Cardiac muscle cell (in vitro differentiated cells and primary cell): ENCODE results near the gene GNAS. TPM values are rescaled to one million over a fixed set of nuclear protein-coding genes. Genes with fewer than 3 reads are reported as not detected.

Experiments
- DNase-seq, 2 donors: peaks; one replicate each; pipeline versions ENCODE4 v3.0.0 to v3.0.0-alpha.2; 2010 to 2017; ENCODE audit warnings: low read depth in 1 of 2, low spot score in 1 of 2
- H3K27ac ChIP-seq: fragments of 200-600 bp; sonication (generic); 2 replicates; pipeline ENCODE4 v1.5.1; 2016
- H3K27me3 ChIP-seq: fragments of 200-600 bp; sonication (generic); 2 replicates; pipeline ENCODE4 v1.6.0; 2016; ENCODE audit warnings: control low read depth
- H3K36me3 ChIP-seq: fragments of 200-600 bp; sonication (generic); 2 replicates; pipeline ENCODE4 v1.5.1; 2016; ENCODE audit warnings: control low read depth
- H3K4me1 ChIP-seq: fragments of 200-600 bp; sonication (generic); 2 replicates; pipeline ENCODE4 v1.8.1; 2017; ENCODE audit warnings: low read depth, mild to moderate bottlenecking, mixed run types
- H3K4me3 ChIP-seq: fragments of 200-600 bp; sonication (generic); 2 replicates; pipeline ENCODE4 v1.5.1; 2016; ENCODE audit warnings: mild to moderate bottlenecking
- H3K9me3 ChIP-seq: fragments of 200-600 bp; sonication (generic); 2 replicates; pipeline ENCODE4 v1.5.1; 2017; ENCODE audit warnings: low read depth, mild to moderate bottlenecking, control low read depth
- polyA plus RNA-seq: library from polyadenylated mRNA; unstranded; fragments of >200 nt; fragmentation: Nextera tagmentation; extraction: Ambion mirVana; gene quantifications from 2 replicates; pipeline ENCODE4 v1.2.1, GENCODE V29; 2016
- total RNA-seq: library from RNA; depleted of rRNA; stranded (reverse); fragments of >200 nt; gene quantifications from 2 replicates; pipeline ENCODE4 v1.2.3, GENCODE V29; 2016
- TF ChIP-seq, protein P1 (sequence below): IDR thresholded peaks from 2 replicates; pipeline ENCODE4 v1.5.1; 2012; ENCODE audit warnings: low read depth, mild to moderate bottlenecking, low read length

Gene GNAS
- total and polyA plus RNA-seq, 2 experiments from 2014 or later: 1,319 to 2,744 TPM

DNA sequence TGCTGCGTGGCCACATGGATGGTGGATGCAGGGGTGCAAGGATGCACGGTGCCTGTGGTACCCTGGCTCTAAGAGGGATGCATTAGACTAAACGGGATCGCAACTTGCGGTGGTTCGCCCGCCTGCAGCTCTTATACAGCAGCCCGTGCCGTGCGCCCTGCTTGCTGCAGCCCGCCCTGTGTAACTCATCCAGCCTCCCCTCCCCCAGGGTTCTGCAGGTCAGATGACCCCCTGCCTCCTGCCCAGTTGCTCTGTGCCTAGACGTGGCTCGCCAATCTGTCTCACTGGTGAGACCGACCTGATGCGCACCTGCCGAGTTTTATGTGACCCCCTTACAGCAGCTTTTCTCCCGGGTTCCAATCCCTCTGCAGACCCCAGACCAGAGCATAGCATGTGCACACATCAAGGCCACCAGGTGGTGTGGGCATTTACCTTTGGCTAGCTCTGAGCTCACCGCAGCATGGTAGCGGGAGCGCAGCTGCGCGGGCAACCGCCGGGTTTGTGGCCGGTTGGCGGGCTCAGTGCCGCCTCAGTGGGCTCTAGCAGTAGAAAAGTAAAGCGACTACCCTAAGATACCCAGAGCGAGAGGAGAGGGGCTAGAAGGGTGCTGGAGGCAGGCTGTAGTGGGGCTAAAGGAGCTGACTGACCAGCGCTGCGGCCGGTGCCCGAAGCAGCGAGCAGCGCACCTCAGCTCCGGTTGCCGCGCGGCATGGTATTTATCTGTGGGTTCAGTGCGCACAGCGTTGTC lies 1.1 kb upstream of the GNAS start:
- peaks cover 51% of the 10 kb centered on the region for H3K27me3 ChIP-seq
- DNase-seq: peak in 1 of 2 donors; percentile 16
- TF ChIP-seq, protein P1, sequence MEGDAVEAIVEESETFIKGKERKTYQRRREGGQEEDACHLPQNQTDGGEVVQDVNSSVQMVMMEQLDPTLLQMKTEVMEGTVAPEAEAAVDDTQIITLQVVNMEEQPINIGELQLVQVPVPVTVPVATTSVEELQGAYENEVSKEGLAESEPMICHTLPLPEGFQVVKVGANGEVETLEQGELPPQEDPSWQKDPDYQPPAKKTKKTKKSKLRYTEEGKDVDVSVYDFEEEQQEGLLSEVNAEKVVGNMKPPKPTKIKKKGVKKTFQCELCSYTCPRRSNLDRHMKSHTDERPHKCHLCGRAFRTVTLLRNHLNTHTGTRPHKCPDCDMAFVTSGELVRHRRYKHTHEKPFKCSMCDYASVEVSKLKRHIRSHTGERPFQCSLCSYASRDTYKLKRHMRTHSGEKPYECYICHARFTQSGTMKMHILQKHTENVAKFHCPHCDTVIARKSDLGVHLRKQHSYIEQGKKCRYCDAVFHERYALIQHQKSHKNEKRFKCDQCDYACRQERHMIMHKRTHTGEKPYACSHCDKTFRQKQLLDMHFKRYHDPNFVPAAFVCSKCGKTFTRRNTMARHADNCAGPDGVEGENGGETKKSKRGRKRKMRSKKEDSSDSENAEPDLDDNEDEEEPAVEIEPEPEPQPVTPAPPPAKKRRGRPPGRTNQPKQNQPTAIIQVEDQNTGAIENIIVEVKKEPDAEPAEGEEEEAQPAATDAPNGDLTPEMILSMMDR: no peak

GRCh38 chr20:58851969-58852458 lies 502 bp upstream of the GNAS start:
- Histone ChIP-seq H3K4me3 (peak overlapping the region; percentile 52), H3K4me1 (no peaks in the 10 kb centered on the region), H3K36me3 (no peaks in the 10 kb centered on the region), H3K27me3 (peaks cover 57% of the 10 kb centered on the region), H3K9me3 (no peaks in the 10 kb centered on the region), H3K27ac (no peak overlapping the region)
- DNase-seq: no peak
- TF ChIP-seq, protein P1: no peak

More for the DNA sequence above, 1.1 kb upstream of the GNAS start:
- H3K9me3 ChIP-seq: no peaks in the 10 kb centered on the region
- H3K27ac ChIP-seq: no peak overlapping the region
- H3K4me3 ChIP-seq: peak overlapping the region; percentile 52
- no peaks in the 10 kb centered on the region for H3K4me1 ChIP-seq
- H3K36me3 ChIP-seq: no peaks in the 10 kb centered on the region

DNA sequence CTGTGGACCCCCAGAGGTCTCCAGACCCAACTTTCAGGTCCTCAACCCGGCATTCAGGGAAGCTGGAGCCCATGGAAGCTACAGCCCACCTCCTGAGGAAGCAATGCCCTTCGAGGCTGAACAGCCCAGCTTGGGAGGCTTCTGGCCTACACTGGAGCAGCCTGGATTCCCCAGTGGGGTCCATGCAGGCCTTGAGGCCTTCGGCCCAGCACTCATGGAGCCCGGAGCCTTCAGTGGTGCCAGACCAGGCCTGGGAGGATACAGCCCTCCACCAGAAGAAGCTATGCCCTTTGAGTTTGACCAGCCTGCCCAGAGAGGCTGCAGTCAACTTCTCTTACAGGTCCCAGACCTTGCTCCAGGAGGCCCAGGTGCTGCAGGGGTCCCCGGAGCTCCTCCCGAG lies 950 bp downstream of the GNAS start:
- no peaks in the 10 kb centered on the region for H3K36me3 ChIP-seq
- H3K9me3 ChIP-seq: no peaks in the 10 kb centered on the region
- no peak for DNase-seq
- no peak overlapping the region for H3K27ac ChIP-seq
- no peak overlapping the region for H3K4me3 ChIP-seq
- TF ChIP-seq, protein P1: no peak
- H3K27me3 ChIP-seq: peaks cover 72% of the 10 kb centered on the region
- no peaks in the 10 kb centered on the region for H3K4me1 ChIP-seq

DNA sequence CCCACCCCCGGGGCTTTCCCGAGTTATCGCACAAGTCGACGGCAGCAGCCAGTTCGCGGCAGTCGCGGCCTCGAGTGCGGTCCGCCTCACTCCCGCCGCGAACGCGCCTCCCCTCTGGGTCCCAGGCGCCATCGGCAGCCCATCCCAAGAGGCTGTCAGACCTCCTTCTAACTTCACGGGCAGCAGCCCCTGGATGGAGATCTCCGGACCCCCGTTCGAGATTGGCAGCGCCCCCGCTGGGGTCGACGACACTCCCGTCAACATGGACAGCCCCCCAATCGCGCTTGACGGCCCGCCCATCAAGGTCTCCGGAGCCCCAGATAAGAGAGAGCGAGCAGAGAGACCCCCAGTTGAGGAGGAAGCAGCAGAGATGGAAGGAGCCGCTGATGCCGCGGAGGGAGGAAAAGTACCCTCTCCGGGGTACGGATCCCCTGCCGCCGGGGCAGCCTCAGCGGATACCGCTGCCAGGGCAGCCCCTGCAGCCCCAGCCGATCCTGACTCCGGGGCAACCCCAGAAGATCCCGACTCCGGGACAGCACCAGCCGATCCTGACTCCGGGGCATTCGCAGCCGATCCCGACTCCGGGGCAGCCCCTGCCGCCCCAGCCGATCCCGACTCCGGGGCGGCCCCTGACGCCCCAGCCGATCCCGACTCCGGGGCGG lies 1.6 kb downstream of the GNAS start:
- DNase-seq: no peak
- H3K9me3 ChIP-seq: no peaks in the 10 kb centered on the region
- peaks cover 76% of the 10 kb centered on the region for H3K27me3 ChIP-seq
- no peak overlapping the region for H3K27ac ChIP-seq
- H3K4me3 ChIP-seq: peak overlapping the region; percentile 21
- no peaks in the 10 kb centered on the region for H3K4me1 ChIP-seq
- TF ChIP-seq, protein P1: no peak
- H3K36me3 ChIP-seq: no peaks in the 10 kb centered on the region

DNA sequence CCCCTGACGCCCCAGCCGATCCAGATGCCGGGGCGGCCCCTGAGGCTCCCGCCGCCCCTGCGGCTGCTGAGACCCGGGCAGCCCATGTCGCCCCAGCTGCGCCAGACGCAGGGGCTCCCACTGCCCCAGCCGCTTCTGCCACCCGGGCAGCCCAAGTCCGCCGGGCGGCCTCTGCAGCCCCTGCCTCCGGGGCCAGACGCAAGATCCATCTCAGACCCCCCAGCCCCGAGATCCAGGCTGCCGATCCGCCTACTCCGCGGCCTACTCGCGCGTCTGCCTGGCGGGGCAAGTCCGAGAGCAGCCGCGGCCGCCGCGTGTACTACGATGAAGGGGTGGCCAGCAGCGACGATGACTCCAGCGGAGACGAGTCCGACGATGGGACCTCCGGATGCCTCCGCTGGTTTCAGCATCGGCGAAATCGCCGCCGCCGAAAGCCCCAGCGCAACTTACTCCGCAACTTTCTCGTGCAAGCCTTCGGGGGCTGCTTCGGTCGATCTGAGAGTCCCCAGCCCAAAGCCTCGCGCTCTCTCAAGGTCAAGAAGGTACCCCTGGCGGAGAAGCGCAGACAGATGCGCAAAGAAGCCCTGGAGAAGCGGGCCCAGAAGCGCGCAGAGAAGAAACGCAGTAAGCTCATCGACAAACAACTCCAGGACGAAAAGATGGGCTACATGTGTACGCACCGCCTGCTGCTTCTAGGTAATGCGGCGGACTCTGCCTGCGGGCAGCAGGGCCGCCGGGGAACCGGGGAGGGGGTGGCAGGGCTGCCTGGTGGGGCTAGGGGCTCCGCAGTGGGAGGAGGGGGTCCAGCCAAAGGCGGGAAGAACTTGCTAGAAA lies 2.3 kb downstream of the GNAS start:
- no peaks in the 10 kb centered on the region for H3K9me3 ChIP-seq
- peaks cover 79% of the 10 kb centered on the region for H3K27me3 ChIP-seq
- no peaks in the 10 kb centered on the region for H3K36me3 ChIP-seq
- H3K27ac ChIP-seq: no peak overlapping the region
- TF ChIP-seq, protein P1: no peak
- DNase-seq: no peak
- peak overlapping the region; percentile 21 for H3K4me3 ChIP-seq
- H3K4me1 ChIP-seq: no peaks in the 10 kb centered on the region
